ENCODE data around the gene CBLL1. TPM values are rescaled to one million over a fixed set of nuclear protein-coding genes. Genes with fewer than 3 reads are reported as not detected.

The CBLL1 gene
- polyA plus RNA-seq, 3 donors, result 15.7 to 26.9 (median 20.6) TPM

GRCh38 chr7:107700570-107700969 is 43.4 kb upstream of the CBLL1 start:
- DNase-seq, result no peak
- Histone ChIP-seq H3K36me3 (replicated peaks in 1 of 2; ENCODE audit: control insufficient read depth in 1 of 2, insufficient read depth in 2 of 2, low read length in 2 of 2) (no peaks in the 10 kb centered on the region), H3K27me3 (ENCODE audit: control insufficient read depth in 2 of 2, insufficient read depth in 2 of 2, low read length in 2 of 2) (no peaks in the 10 kb centered on the region), H2AFZ (ENCODE audit: insufficient read depth, low read depth, low read length, poor library complexity, severe bottlenecking) (no peak overlapping the region), H3K4me2 (replicated peaks; ENCODE audit: extremely low read depth, low read length, poor library complexity, severe bottlenecking) (no peak overlapping the region), H3K9me3 (replicated peaks in 1 of 2; ENCODE audit: control insufficient read depth in 1 of 2, insufficient read depth in 1 of 2, low read length in 2 of 2) (no peaks in the 10 kb centered on the region), H3K4me3 (replicated peaks in 1 of 3; ENCODE audit: low read depth in 2 of 3, low read length in 3 of 3) (no peak overlapping the region), H4K20me1 (ENCODE audit: insufficient read depth, low read length) (no peaks in the 10 kb centered on the region), H3K27ac (ENCODE audit: low read depth in 1 of 2, low read length in 2 of 2) (no peak overlapping the region), H3K9ac (ENCODE audit: insufficient read depth, low read length, poor library complexity, severe bottlenecking) (no peak overlapping the region), H3K79me2 (ENCODE audit: insufficient read depth, low read length) (no peaks in the 10 kb centered on the region), H3K4me1 (ENCODE audit: control insufficient read depth in 1 of 2, insufficient read depth in 2 of 2, low read length in 2 of 2) (no peaks in the 10 kb centered on the region)
- no peak overlapping the region for H3K4me3 Mint-ChIP-seq
- no peak overlapping the region for H3K27ac Mint-ChIP-seq
- no peak for TF ChIP-seq CTCF (IDR thresholded peaks at IDR 0.05)
- H3K36me3 Mint-ChIP-seq, result no peaks in the 10 kb centered on the region
- intact Hi-C loops (cut with micrococcal nuclease), result no loop called here
- H3K4me1 Mint-ChIP-seq, result no peaks in the 10 kb centered on the region
- no peaks in the 10 kb centered on the region for H3K27me3 Mint-ChIP-seq (ENCODE audit: low read depth in 3 of 3)
- H3K9me3 Mint-ChIP-seq, result no peaks in the 10 kb centered on the region

GRCh38 chr7:107701191-107701590 is 42.8 kb upstream of the CBLL1 start:
- H2AFZ ChIP-seq (ENCODE audit: insufficient read depth, low read depth, low read length, poor library complexity, severe bottlenecking), result no peak overlapping the region
- DNase-seq, result no peak
- H3K9ac ChIP-seq (ENCODE audit: insufficient read depth, low read length, poor library complexity, severe bottlenecking), result no peak overlapping the region
- Mint-ChIP-seq H3K27ac (no peak overlapping the region), H3K4me3 (no peak overlapping the region), H3K36me3 (no peaks in the 10 kb centered on the region), H3K27me3 (ENCODE audit: low read depth in 3 of 3) (no peaks in the 10 kb centered on the region), H3K4me1 (no peaks in the 10 kb centered on the region), H3K9me3 (no peaks in the 10 kb centered on the region)
- no peaks in the 10 kb centered on the region for H4K20me1 ChIP-seq (ENCODE audit: insufficient read depth, low read length)
- TF ChIP-seq CTCF (IDR thresholded peaks at IDR 0.05), result no peak
- intact Hi-C loops (cut with micrococcal nuclease), result no loop called here
- no peaks in the 10 kb centered on the region for H3K27me3 ChIP-seq (ENCODE audit: control insufficient read depth in 2 of 2, insufficient read depth in 2 of 2, low read length in 2 of 2)
- no CpG with 5 or more reads among the region's 3 CpGs for WGBS (ENCODE audit: insufficient coverage)
- no peak overlapping the region for H3K4me3 ChIP-seq (replicated peaks in 1 of 3; ENCODE audit: low read depth in 2 of 3, low read length in 3 of 3)
- no peak overlapping the region for H3K4me2 ChIP-seq (replicated peaks; ENCODE audit: extremely low read depth, low read length, poor library complexity, severe bottlenecking)
- H3K36me3 ChIP-seq (replicated peaks in 1 of 2; ENCODE audit: control insufficient read depth in 1 of 2, insufficient read depth in 2 of 2, low read length in 2 of 2), result no peaks in the 10 kb centered on the region
- no peaks in the 10 kb centered on the region for H3K9me3 ChIP-seq (replicated peaks in 1 of 2; ENCODE audit: control insufficient read depth in 1 of 2, insufficient read depth in 1 of 2, low read length in 2 of 2)
- H3K79me2 ChIP-seq (ENCODE audit: insufficient read depth, low read length), result no peaks in the 10 kb centered on the region
- no peaks in the 10 kb centered on the region for H3K4me1 ChIP-seq (ENCODE audit: control insufficient read depth in 1 of 2, insufficient read depth in 2 of 2, low read length in 2 of 2)
- no peak overlapping the region for H3K27ac ChIP-seq (ENCODE audit: low read depth in 1 of 2, low read length in 2 of 2)
